ENCODE results near the gene SNAPIN. TPM values are rescaled to one million over a fixed set of nuclear protein-coding genes. Genes with fewer than 3 reads are reported as not detected.

Gene SNAPIN
- total RNA-seq, 1 experiment from 2014 or later = 39.1 TPM

- TF ChIP-seq SIN3A (IDR thresholded peaks at IDR 0.05; ENCODE audit: low read depth) = no peak
- TF ChIP-seq JUND (IDR thresholded peaks at IDR 0.05) = no peak
- TF ChIP-seq ZNF274 (IDR thresholded peaks at IDR 0.05; ENCODE audit: low read depth, low read length) = no peak
- TF ChIP-seq TCF7L2 (IDR thresholded peaks at IDR 0.05; ENCODE audit: borderline replicate concordance, extremely low read depth, insufficient read depth, insufficient read length) = no peak
- no peak for TF ChIP-seq CEBPB (IDR thresholded peaks at IDR 0.05; ENCODE audit: low read depth)
- TF ChIP-seq POLR2A (IDR thresholded peaks at IDR 0.05; ENCODE audit: borderline replicate concordance, extremely low read depth, insufficient read depth, insufficient read length) = no peak
- TF ChIP-seq, protein P1, sequence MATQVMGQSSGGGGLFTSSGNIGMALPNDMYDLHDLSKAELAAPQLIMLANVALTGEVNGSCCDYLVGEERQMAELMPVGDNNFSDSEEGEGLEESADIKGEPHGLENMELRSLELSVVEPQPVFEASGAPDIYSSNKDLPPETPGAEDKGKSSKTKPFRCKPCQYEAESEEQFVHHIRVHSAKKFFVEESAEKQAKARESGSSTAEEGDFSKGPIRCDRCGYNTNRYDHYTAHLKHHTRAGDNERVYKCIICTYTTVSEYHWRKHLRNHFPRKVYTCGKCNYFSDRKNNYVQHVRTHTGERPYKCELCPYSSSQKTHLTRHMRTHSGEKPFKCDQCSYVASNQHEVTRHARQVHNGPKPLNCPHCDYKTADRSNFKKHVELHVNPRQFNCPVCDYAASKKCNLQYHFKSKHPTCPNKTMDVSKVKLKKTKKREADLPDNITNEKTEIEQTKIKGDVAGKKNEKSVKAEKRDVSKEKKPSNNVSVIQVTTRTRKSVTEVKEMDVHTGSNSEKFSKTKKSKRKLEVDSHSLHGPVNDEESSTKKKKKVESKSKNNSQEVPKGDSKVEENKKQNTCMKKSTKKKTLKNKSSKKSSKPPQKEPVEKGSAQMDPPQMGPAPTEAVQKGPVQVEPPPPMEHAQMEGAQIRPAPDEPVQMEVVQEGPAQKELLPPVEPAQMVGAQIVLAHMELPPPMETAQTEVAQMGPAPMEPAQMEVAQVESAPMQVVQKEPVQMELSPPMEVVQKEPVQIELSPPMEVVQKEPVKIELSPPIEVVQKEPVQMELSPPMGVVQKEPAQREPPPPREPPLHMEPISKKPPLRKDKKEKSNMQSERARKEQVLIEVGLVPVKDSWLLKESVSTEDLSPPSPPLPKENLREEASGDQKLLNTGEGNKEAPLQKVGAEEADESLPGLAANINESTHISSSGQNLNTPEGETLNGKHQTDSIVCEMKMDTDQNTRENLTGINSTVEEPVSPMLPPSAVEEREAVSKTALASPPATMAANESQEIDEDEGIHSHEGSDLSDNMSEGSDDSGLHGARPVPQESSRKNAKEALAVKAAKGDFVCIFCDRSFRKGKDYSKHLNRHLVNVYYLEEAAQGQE (IDR thresholded peaks at IDR 0.05; ENCODE audit: low read depth) = no peak
- TF ChIP-seq, protein P2, sequence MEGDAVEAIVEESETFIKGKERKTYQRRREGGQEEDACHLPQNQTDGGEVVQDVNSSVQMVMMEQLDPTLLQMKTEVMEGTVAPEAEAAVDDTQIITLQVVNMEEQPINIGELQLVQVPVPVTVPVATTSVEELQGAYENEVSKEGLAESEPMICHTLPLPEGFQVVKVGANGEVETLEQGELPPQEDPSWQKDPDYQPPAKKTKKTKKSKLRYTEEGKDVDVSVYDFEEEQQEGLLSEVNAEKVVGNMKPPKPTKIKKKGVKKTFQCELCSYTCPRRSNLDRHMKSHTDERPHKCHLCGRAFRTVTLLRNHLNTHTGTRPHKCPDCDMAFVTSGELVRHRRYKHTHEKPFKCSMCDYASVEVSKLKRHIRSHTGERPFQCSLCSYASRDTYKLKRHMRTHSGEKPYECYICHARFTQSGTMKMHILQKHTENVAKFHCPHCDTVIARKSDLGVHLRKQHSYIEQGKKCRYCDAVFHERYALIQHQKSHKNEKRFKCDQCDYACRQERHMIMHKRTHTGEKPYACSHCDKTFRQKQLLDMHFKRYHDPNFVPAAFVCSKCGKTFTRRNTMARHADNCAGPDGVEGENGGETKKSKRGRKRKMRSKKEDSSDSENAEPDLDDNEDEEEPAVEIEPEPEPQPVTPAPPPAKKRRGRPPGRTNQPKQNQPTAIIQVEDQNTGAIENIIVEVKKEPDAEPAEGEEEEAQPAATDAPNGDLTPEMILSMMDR (IDR thresholded peaks at IDR 0.05 in 2 of 3, conservative IDR thresholded peaks at IDR 0.05 in 1 of 3; ENCODE audit: borderline replicate concordance in 1 of 3, insufficient read depth in 1 of 3, low read depth in 2 of 3, low read length in 2 of 3) = no peak
- no peak for TF ChIP-seq SP1 (IDR thresholded peaks at IDR 0.05; ENCODE audit: low read depth)
- TF ChIP-seq RAD21 (IDR thresholded peaks at IDR 0.05; ENCODE audit: low read depth) = no peak
- no peak for TF ChIP-seq CBX3 (IDR thresholded peaks at IDR 0.05; ENCODE audit: low read depth)
- TF ChIP-seq FOSL1 (IDR thresholded peaks at IDR 0.05; ENCODE audit: low read depth) = no peak
- no peak for TF ChIP-seq EGR1 (IDR thresholded peaks at IDR 0.05; ENCODE audit: low read depth)
- no peak for TF ChIP-seq POLR2AphosphoS5 (IDR thresholded peaks at IDR 0.05; ENCODE audit: low read depth, low read length)
- TF ChIP-seq, protein P3, sequence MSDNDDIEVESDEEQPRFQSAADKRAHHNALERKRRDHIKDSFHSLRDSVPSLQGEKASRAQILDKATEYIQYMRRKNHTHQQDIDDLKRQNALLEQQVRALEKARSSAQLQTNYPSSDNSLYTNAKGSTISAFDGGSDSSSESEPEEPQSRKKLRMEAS (IDR thresholded peaks at IDR 0.05) = no peak
- no peak for TF ChIP-seq YY1 (IDR thresholded peaks at IDR 0.05; ENCODE audit: extremely low read depth, insufficient replicate concordance, low read depth, low read length)
- no peak overlapping the region for H3K9ac ChIP-seq (ENCODE audit: low read length)
- RAD21 ChIA-PET (ENCODE audit: low non-redundant PET in 1 of 2, low total read pairs in 2 of 2, uncharacterized antibody in 2 of 2, unreplicated experiment in 2 of 2) = no interaction called here
- H3K9me2 ChIP-seq (ENCODE audit: insufficient read depth) = no peaks in the 10 kb centered on the region
- peaks cover 29 to 41% of the 10 kb centered on the region in 2 experiments for H3K4me1 ChIP-seq (ENCODE audit: control insufficient read depth in 1 of 2, insufficient read depth in 2 of 2, low read length in 2 of 2)
- no peak overlapping the region for H3K27ac ChIP-seq (ENCODE audit: low read depth, low read length)
- no peak for DNase-seq (ENCODE audit: low read depth, low spot score)
- H3K4me3 ChIP-seq (replicated peaks in 1 of 2; ENCODE audit: low read depth in 1 of 2, low read length in 2 of 2) = no peak overlapping the region
- H2AFZ ChIP-seq (ENCODE audit: low read depth, low read length, poor library complexity, severe bottlenecking) = no peak overlapping the region
- CTCF ChIA-PET = interaction anchor here (2.4 to 7.7 kb wide), 2 partner anchors 8 to 15 kb away, joined by 9 to 76 read pairs; partner anchors contain the start of genes CHTOP, S100A1 and S100A13
- H3K27me3 ChIP-seq (ENCODE audit: insufficient read depth, low read length) = no peaks in the 10 kb centered on the region
- ATAC-seq = no peak
- peaks cover under 1 to 9% of the 10 kb centered on the region in 2 experiments; a peak in 2 of 4 replicates for H3K36me3 ChIP-seq (ENCODE audit: control insufficient read depth in 1 of 2, insufficient read depth in 2 of 2, low read length in 2 of 2)
- no peak overlapping the region for H3K4me2 ChIP-seq (ENCODE audit: low read length)
- H4K20me1 ChIP-seq (ENCODE audit: insufficient read depth) = no peaks in the 10 kb centered on the region
- intact Hi-C loops (cut with micrococcal nuclease) = no loop called here
- POLR2A ChIA-PET = interaction anchor here (3.7 to 8.2 kb wide), 2 partner anchors 8 to 15 kb away, joined by 19 to 172 read pairs; partner anchors contain the start of genes CHTOP, S100A1 and S100A13
- BruUV-seq (replicated peaks) = no TSS peak
- H3K79me2 ChIP-seq (ENCODE audit: insufficient read depth, low read length) = peaks cover 16% of the 10 kb centered on the region; the same call in 1 of the 2 replicates
- H3K9me3 ChIP-seq (ENCODE audit: control insufficient read depth in 1 of 2, insufficient read depth in 1 of 2, low read depth in 1 of 2, low read length in 2 of 2) = no peaks in the 10 kb centered on the region
Observed at GRCh38 chr1:153619171-153619570, 39.3 kb upstream of the SNAPIN start.
